MCF 10A (cell line): Measurements from ENCODE around the gene CCNA2. TPM values are rescaled to one million over a fixed set of nuclear protein-coding genes. Genes with fewer than 3 reads are reported as not detected.

Experiments
- BruUV-seq: library from RNA; stranded (reverse); fragments of 400-500 nt; replicated peaks from 2 replicates; lab custom pipeline; 2021; lab: Mats Ljungman, UMichigan
- CTCF ChIA-PET: fragments of 300-600 bp; sonication (Branson Sonifier 250); formaldehyde crosslinking; extraction: SDS; loops from one replicate; lab custom pipeline; 2021; ENCODE audit warnings: antibody characterized with exemption, inconsistent platforms; lab: Yijun Ruan, JAX
- POLR2A ChIA-PET: fragments of 300-600, 350-650 bp; sonication (Branson Sonifier 250); formaldehyde crosslinking; extraction: SDS; loops from one replicate; lab custom pipeline; 2020; ENCODE audit warnings: antibody characterized with exemption, inconsistent platforms; lab: Yijun Ruan, JAX
- DNase-seq: peaks from one replicate; pipeline ENCODE4 v3.0.0-alpha.2; 2018; ENCODE audit not compliant: unreplicated experiment
- H3K27ac Mint-ChIP-seq: one replicate; pipeline ENCODE4 v1.8.0; 2022; ENCODE audit warnings: mild to moderate bottlenecking, low read depth, mixed read lengths; ENCODE audit not compliant: unreplicated experiment
- H3K27me3 Mint-ChIP-seq: one replicate; pipeline ENCODE4 v1.8.0; 2022; ENCODE audit warnings: mixed read lengths; ENCODE audit not compliant: insufficient read depth, unreplicated experiment
- H3K36me3 Mint-ChIP-seq: one replicate; pipeline ENCODE4 v1.8.0; 2022; ENCODE audit warnings: mild to moderate bottlenecking, moderate library complexity, mixed read lengths; ENCODE audit not compliant: insufficient read depth, unreplicated experiment
- H3K4me1 Mint-ChIP-seq: one replicate; pipeline ENCODE4 v1.8.0; 2022; ENCODE audit warnings: mixed read lengths; ENCODE audit not compliant: insufficient read depth, unreplicated experiment
- H3K4me3 Mint-ChIP-seq: one replicate; pipeline ENCODE4 v1.8.0; 2022; ENCODE audit warnings: mild to moderate bottlenecking, moderate library complexity, mixed read lengths; ENCODE audit not compliant: unreplicated experiment
- H3K9me3 Mint-ChIP-seq: one replicate; pipeline ENCODE4 v1.8.0; 2022; ENCODE audit warnings: mixed read lengths; ENCODE audit not compliant: unreplicated experiment
- CTCF ChIP-seq: fragments of 200-600 bp; IDR thresholded peaks from one replicate; pipeline ENCODE4 v1.8.0; 2022; ENCODE audit warnings: antibody characterized with exemption, mild to moderate bottlenecking; ENCODE audit not compliant: unreplicated experiment
- intact Hi-C: fragments of 100-400 bp; cut with micrococcal nuclease; formaldehyde crosslinking; loops from 2 replicates; pipeline ENCODE4 v1.14.1; 2022
- total RNA-seq: library from RNA; stranded (reverse); gene quantifications from 2 replicates; pipeline ENCODE4 v1.2.3, GENCODE V29; 2022

The CCNA2 gene
- total RNA-seq, 1 experiment from 2014 or later, result 22.0 TPM

- Mint-ChIP-seq H3K27me3 (no peaks in the 10 kb centered on the region), H3K36me3 (no peaks in the 10 kb centered on the region), H3K27ac (no peak overlapping the region), H3K9me3 (no peaks in the 10 kb centered on the region), H3K4me1 (peaks cover 35% of the 10 kb centered on the region), H3K4me3 (no peak overlapping the region)
- no TSS peak for BruUV-seq
- CTCF ChIA-PET, result interaction anchor here (0.6 to 0.7 kb wide), 2 partner anchors 27 to 1783 kb away, joined by 3 to 6 read pairs; no protein-coding TSS in a partner anchor
- no peak for TF ChIP-seq CTCF
- no peak for DNase-seq
- POLR2A ChIA-PET, result interaction anchor here (0.7 to 1.6 kb wide), 2 partner anchors 13 to 137 kb away, joined by 3 to 9 read pairs; partner anchors contain the start of gene EXOSC9
- intact Hi-C loops, result no loop called here
Observed at GRCh38 chr4:121788896-121789295, 34.8 kb downstream of the CCNA2 start.

- Mint-ChIP-seq H3K27me3 (no peaks in the 10 kb centered on the region), H3K9me3 (no peaks in the 10 kb centered on the region), H3K4me1 (peaks cover 35% of the 10 kb centered on the region), H3K4me3 (no peak overlapping the region), H3K27ac (peak overlapping the region; percentile 80), H3K36me3 (no peaks in the 10 kb centered on the region)
- CTCF ChIA-PET, result interaction anchor here (1.1 kb wide), 1 partner anchor 49 kb away, joined by 4 read pairs; no protein-coding TSS in a partner anchor
- intact Hi-C loops, result no loop called here
- BruUV-seq, result no TSS peak
- no peak for DNase-seq
- POLR2A ChIA-PET, result interaction anchor here (1.3 kb wide), 1 partner anchor 15 kb away, joined by 4 read pairs; the partner anchor contains the start of gene EXOSC9
- no peak for TF ChIP-seq CTCF
Observed at GRCh38 chr4:121786221-121786620, 37.5 kb downstream of the CCNA2 start.

GRCh38 chr4:121785479-121785878 is 38.2 kb downstream of the CCNA2 start:
- no peak for TF ChIP-seq CTCF
- DNase-seq, result peak; percentile 56
- intact Hi-C loops, result no loop called here
- ChIA-PET CTCF (interaction anchor here (1.1 kb wide), 1 partner anchor 49 kb away, joined by 4 read pairs; no protein-coding TSS in a partner anchor), POLR2A (interaction anchor here (1.6 kb wide), 1 partner anchor 88 kb away, joined by 4 read pairs; the partner anchor contains the start of gene ANXA5)
- no peaks in the 10 kb centered on the region for H3K9me3 Mint-ChIP-seq
- H3K27me3 Mint-ChIP-seq, result no peaks in the 10 kb centered on the region
- H3K4me1 Mint-ChIP-seq, result peaks cover 31% of the 10 kb centered on the region
- H3K36me3 Mint-ChIP-seq, result no peaks in the 10 kb centered on the region
- no TSS peak for BruUV-seq
- peak overlapping the region; percentile 54 for H3K4me3 Mint-ChIP-seq
- H3K27ac Mint-ChIP-seq, result peak overlapping the region; percentile 80

GRCh38 chr4:121784975-121785374 is 38.7 kb downstream of the CCNA2 start:
- POLR2A ChIA-PET, result interaction anchor here (0.7 to 1.6 kb wide), 2 partner anchors 88 to 405 kb away, joined by 4 to 6 read pairs; partner anchors contain the start of gene ANXA5
- Mint-ChIP-seq H3K27ac (peak overlapping the region; percentile 80), H3K36me3 (no peaks in the 10 kb centered on the region), H3K4me1 (peaks cover 26% of the 10 kb centered on the region), H3K9me3 (no peaks in the 10 kb centered on the region), H3K27me3 (no peaks in the 10 kb centered on the region), H3K4me3 (peak overlapping the region; percentile 54)
- peak; percentile 81 for DNase-seq
- TF ChIP-seq CTCF, result no peak
- TSS peak; percentile 28 for BruUV-seq
- CTCF ChIA-PET, result no interaction called here
- intact Hi-C loops, result no loop called here
